GM12873 (cell line): ENCODE measurements around the gene HIF1A.

ENCODE experiments used
- CTCF ChIP-seq: IDR thresholded peaks from 2 replicates; pipeline ENCODE4 v1.5.1; 2012; ENCODE audit warnings: low read depth, mild to moderate bottlenecking, moderate library complexity, low read length, control low read depth; ENCODE audit not compliant: insufficient read depth; ENCODE audit errors: missing control alignments

The HIF1A gene

GRCh38 chr14:61751475-61751989 lies 56.2 kb downstream of the HIF1A start:
- TF ChIP-seq CTCF, result no peak

GRCh38 chr14:61752626-61753025 lies 57.3 kb downstream of the HIF1A start:
- TF ChIP-seq CTCF, result no peak

DNA sequence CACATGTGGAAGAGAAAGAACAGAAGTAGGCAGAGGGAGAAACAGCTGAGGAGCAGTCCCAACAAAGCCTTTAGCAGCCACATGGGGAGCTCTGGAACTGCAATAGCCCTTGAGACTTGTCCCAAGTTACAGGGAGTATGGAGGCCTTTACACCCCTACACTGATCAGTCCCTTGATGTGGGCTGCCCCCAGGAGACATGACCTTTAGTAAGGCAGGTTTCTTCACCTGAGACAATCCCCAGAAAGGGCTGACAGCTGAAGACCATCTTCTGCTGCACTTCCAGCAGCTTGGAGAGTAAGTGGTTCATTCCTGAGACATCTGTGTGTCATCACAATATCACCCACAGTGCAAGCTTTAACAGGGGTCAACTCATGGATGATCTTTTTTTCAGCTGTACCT lies 58.3 kb downstream of the HIF1A start:
- TF ChIP-seq CTCF, result peak; percentile 44

DNA sequence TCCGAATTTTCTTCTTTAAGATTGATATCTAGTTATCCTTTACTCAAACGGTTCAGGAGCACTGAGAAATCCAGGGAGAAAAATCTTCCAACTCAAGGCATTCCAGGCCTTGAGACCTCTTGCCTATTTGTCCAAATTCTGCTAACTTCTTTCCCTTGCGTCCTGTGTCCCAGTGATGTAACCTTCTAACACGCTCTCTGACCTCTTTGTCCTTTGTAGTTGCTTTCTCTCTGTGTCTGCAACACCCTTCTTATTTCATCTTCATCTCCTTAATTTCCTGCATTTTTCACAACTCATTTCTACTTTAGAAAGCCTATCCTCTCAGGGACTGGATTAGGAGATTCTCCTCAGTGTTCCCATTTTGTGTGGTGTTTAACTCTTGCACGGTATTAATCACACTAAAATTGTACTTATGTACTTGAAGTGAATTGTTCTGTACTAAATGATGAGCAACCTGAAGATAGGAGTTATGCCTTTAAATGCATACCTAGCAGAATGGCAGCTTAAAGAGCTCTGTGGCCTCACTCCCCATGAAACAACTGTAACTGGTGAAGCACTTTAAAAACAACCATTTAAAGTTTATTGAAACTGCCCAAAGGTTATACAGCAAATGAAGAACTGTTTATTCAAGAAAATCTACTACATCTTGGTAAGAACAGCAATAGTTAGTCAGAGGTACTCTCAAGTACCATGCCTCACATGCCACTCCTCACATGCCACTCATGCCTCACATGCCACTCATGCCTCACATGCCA lies 59.5 kb downstream of the HIF1A start:
- no peak for TF ChIP-seq CTCF

DNA sequence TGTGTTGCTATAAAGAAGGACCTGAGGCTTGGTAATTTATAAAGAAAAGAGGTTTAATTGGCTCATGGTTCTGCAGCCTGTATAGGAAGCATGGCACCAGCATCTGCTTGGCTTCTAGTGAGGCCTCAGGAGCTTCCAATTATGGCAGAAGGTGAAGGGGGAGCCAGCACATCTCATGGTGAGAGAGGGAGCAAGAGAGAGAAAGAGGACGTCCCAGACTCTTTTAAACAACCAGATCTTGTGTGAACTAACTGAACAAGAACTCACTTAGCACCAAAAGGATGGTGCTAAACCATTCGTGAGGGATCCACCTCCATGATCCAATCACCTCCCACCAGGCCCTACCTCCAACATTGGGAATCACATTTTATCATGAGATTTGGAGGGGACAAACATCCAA lies 60.8 kb downstream of the HIF1A start:
- TF ChIP-seq CTCF, result no peak

GRCh38 chr14:61759878-61760277 lies 64.6 kb downstream of the HIF1A start:
- TF ChIP-seq CTCF, result no peak

- TF ChIP-seq CTCF, result no peak
These were observed 66.2 kb downstream of the HIF1A start for GRCh38 chr14:61761557-61761956.
